IPS-15b (cell line): ENCODE data around the gene GHR.

Experiments used
- H3K27me3 ChIP-seq: one replicate; pipeline ENCODE4 v1.6.1; 2013; ENCODE audit warnings: low read length; ENCODE audit not compliant: control insufficient read depth, insufficient read depth
- H3K36me3 ChIP-seq: one replicate; pipeline ENCODE4 v1.6.1; 2013; ENCODE audit warnings: low read length; ENCODE audit not compliant: control insufficient read depth, insufficient read depth
- H3K4me1 ChIP-seq: one replicate; pipeline ENCODE4 v1.6.1; 2013; ENCODE audit warnings: mild to moderate bottlenecking, low read length; ENCODE audit not compliant: control insufficient read depth, insufficient read depth
- H3K4me3 ChIP-seq: one replicate; pipeline ENCODE4 v1.5.1; 2013; ENCODE audit warnings: low read depth, low read length
- H3K9ac ChIP-seq: one replicate; pipeline ENCODE4 v1.6.1; 2013; ENCODE audit warnings: low read depth, mild to moderate bottlenecking, low read length
- H3K9me3 ChIP-seq: one replicate; pipeline ENCODE4 v1.6.1; 2013; ENCODE audit warnings: mild to moderate bottlenecking, low read length; ENCODE audit not compliant: control insufficient read depth, insufficient read depth

Gene GHR

DNA sequence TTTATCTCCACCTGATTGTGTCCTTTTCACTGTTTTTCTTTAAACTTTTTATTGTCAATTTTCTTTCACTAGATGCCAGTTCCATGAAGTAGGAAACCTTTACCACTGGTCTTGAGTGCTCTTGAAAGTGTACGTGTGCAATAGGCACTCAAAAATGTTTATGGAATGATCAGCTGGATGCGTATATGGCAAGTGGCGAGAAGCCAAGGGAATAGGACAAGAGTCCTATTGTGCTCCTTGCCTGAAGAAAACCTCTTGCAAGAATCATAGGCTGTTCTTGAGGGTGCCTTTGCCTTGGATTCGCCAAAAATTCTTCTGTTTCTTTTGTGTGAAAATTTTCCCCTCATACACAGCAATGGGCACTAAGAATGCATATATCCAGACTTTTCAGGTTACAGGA is 97.7 kb downstream of the GHR start:
- Histone ChIP-seq H3K27me3 (no peaks in the 10 kb centered on the region), H3K36me3 (no peaks in the 10 kb centered on the region), H3K4me1 (no peaks in the 10 kb centered on the region), H3K4me3 (no peak overlapping the region), H3K9me3 (no peaks in the 10 kb centered on the region), H3K9ac (no peak overlapping the region)

DNA sequence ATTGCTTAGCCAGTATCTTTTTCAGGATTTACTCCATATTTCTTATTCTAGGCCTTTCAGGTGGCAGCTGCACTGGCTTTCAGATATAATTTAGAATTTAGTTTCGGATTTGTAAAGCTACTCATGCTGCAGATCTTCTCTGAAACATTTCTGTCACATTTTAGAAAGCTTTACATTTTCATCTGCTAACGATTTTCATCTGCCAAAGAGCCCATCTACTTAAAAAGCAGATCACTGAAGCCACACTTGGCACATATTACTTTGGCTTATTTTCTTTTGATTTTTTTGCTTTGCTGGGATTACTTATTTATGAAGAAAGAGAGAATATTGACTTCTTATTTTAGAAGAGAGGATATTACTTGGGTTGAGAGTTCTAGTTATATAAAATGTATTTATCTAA is 98.2 kb downstream of the GHR start:
- Histone ChIP-seq H3K36me3 (no peaks in the 10 kb centered on the region), H3K27me3 (no peaks in the 10 kb centered on the region), H3K4me1 (no peaks in the 10 kb centered on the region), H3K9ac (no peak overlapping the region), H3K4me3 (no peak overlapping the region), H3K9me3 (no peaks in the 10 kb centered on the region)

DNA sequence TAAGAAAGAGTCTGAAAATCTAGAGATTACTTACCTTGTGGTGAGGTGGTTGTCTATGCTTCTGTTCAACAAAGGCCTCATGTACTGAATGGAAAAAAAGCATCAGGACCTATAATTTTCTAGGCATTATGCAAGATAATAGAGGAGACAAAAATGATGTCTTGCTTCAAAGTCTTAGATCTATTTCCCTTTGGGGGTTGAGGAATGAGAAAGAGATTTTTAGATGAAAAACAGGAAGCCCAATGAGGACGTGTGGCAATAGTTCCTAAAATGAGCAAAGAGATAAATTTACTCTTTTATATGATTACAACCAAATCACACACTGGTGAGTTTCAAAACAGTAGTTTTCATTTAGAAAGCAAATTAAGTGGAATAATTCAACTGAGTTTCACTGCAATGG is 99.5 kb downstream of the GHR start:
- H3K9me3 ChIP-seq = no peaks in the 10 kb centered on the region
- no peaks in the 10 kb centered on the region for H3K27me3 ChIP-seq
- no peak overlapping the region for H3K9ac ChIP-seq
- H3K4me3 ChIP-seq = no peak overlapping the region
- no peaks in the 10 kb centered on the region for H3K36me3 ChIP-seq
- no peaks in the 10 kb centered on the region for H3K4me1 ChIP-seq

DNA sequence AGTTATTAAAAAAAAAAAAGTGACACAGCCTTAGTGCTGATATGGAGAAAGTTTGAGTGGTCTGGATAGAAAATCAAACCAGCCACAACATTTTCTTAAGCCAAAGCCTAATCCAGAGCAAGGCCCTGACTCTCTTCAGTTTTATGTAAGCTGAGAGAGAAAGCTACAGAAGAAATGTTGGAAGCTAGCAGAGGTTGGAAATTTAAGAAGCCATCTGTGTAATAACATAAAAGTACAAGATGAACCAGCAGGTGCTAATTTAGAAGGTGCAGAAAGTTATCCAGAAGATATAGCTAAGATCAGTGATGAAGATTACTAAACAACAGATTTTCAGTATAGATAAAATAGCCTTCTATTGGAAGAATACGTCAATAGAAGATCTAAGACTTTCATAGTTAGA is 102.9 kb downstream of the GHR start:
- H3K27me3 ChIP-seq = no peaks in the 10 kb centered on the region
- no peaks in the 10 kb centered on the region for H3K36me3 ChIP-seq
- no peak overlapping the region for H3K4me3 ChIP-seq
- H3K9ac ChIP-seq = no peak overlapping the region
- H3K4me1 ChIP-seq = no peaks in the 10 kb centered on the region
- no peaks in the 10 kb centered on the region for H3K9me3 ChIP-seq

DNA sequence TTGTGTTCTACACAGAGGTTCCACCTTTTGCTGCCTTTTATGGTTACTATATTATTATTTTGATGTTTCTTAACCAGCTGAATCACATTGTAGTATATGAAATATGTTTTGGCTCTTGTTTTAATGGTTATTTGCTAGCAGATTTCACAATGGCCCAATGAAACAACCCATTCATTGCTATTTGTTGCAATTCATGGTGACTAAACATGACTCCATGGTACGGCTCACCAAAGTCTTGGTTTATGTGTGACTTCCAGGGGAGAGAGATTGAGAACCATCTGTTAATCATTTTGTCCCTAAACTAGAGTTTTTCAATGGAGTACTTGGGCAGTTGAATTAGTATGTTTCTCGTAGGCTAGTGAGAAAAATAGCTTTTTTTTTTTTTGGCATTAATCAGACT is 108.4 kb downstream of the GHR start:
- no peak overlapping the region for H3K4me3 ChIP-seq
- H3K9me3 ChIP-seq = no peaks in the 10 kb centered on the region
- no peaks in the 10 kb centered on the region for H3K36me3 ChIP-seq
- no peaks in the 10 kb centered on the region for H3K27me3 ChIP-seq
- no peak overlapping the region for H3K9ac ChIP-seq
- H3K4me1 ChIP-seq = no peaks in the 10 kb centered on the region

DNA sequence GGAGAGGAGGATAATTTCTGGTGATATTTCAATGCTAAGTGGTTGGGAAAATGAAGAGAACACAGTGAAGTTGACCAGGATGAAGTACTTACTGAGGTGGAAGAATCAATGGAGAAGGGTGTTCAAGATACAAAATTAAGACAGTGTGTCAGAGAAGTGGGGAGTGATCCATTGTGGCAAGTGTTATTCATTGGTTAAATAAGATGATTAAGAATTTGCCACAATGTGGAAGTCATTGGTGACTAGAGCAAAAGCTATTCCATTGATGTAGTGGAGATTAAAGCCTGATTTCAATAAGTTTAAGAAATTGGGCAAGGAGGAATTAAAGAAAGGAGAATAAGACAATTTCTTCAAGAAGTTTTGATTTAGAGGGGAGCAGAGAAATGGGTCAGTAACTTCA is 118.9 kb downstream of the GHR start:
- no peaks in the 10 kb centered on the region for H3K27me3 ChIP-seq
- no peak overlapping the region for H3K9ac ChIP-seq
- H3K9me3 ChIP-seq = no peaks in the 10 kb centered on the region
- no peaks in the 10 kb centered on the region for H3K4me1 ChIP-seq
- no peak overlapping the region for H3K4me3 ChIP-seq
- H3K36me3 ChIP-seq = no peaks in the 10 kb centered on the region

DNA sequence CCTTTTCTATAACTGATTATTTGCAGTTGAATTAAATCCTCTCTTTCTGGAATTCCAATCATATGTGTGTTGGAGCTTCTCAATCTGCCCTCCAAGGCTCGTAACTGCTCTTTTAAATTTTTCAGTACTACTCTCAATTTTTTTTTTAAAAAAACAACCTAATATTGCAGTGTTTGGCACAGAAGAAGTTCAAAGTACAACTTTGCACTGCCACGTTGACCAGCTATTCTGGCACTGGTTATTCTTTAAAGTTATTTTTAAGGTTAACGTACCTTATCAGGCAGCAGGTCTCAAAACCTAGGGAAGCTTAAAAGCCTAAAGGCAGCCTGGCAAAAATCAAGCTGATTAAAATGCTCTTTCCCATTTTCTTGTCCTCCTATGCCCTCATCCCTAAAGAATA is 120.5 kb downstream of the GHR start:
- no peak overlapping the region for H3K9ac ChIP-seq
- no peak overlapping the region for H3K4me3 ChIP-seq
- no peaks in the 10 kb centered on the region for H3K27me3 ChIP-seq
- no peaks in the 10 kb centered on the region for H3K4me1 ChIP-seq
- no peaks in the 10 kb centered on the region for H3K9me3 ChIP-seq
- no peaks in the 10 kb centered on the region for H3K36me3 ChIP-seq

DNA sequence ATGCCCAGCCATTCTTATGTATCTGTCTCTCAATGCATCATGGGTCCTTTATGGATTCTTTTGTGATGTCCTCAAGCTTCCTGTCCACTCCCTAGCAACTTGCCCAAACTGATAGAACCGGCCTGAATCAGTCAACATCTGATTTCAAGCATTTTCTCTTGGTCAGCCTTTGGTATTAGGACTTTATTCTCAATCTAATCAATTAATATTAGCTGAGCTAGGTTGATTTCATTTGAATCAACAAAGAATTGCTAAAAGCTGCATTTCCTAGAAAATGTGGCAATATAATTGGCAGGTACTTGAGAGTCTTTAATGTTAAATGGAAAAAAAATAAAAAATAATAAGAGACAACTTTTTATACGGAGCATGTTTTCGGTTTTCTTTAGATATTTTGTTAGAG is 121.8 kb downstream of the GHR start:
- no peaks in the 10 kb centered on the region for H3K36me3 ChIP-seq
- no peaks in the 10 kb centered on the region for H3K9me3 ChIP-seq
- no peak overlapping the region for H3K4me3 ChIP-seq
- no peaks in the 10 kb centered on the region for H3K4me1 ChIP-seq
- H3K27me3 ChIP-seq = no peaks in the 10 kb centered on the region
- no peak overlapping the region for H3K9ac ChIP-seq

DNA sequence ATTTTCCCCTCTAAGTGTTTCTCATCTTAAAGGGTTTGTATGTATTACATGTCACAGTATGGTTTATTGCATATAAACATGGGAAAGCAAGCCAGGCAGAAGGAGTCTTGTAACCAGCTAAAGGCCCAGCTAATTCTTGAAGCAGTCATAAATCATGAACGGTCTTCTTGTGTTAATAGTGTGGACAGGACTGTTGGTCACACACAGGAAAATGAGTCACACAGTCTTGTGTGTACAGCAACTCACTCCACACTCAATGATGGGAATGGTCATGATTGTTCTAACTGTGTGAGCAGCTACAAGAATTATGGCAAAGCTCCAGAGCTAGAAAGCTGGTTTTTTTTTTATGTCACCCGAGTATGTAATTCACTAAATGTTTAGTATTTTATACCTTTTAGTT is 123.9 kb downstream of the GHR start:
- Histone ChIP-seq H3K9ac (no peak overlapping the region), H3K36me3 (no peaks in the 10 kb centered on the region), H3K4me1 (no peaks in the 10 kb centered on the region), H3K4me3 (no peak overlapping the region), H3K27me3 (no peaks in the 10 kb centered on the region), H3K9me3 (no peaks in the 10 kb centered on the region)

DNA sequence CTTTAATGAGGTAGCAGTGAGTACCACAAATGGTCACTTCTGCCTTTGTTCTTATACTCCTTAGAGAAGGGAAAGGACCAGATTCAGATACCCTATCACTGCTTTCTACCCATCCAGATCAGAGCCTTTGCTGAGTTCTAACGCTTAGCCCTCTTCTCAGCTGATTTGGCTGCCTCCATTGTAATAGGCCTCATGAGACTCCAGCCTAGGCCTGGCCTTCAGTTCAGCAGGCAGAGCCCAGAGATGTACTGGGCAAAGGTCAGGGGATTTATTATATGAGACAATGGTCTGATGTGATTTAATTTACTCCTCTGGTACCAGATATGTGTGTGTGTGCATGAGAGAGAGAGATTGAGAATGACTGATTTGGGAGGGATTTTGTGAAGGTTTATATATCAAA is 124.7 kb downstream of the GHR start:
- Histone ChIP-seq H3K4me1 (no peaks in the 10 kb centered on the region), H3K27me3 (no peaks in the 10 kb centered on the region), H3K4me3 (no peak overlapping the region), H3K9me3 (no peaks in the 10 kb centered on the region), H3K9ac (no peak overlapping the region), H3K36me3 (no peaks in the 10 kb centered on the region)

DNA sequence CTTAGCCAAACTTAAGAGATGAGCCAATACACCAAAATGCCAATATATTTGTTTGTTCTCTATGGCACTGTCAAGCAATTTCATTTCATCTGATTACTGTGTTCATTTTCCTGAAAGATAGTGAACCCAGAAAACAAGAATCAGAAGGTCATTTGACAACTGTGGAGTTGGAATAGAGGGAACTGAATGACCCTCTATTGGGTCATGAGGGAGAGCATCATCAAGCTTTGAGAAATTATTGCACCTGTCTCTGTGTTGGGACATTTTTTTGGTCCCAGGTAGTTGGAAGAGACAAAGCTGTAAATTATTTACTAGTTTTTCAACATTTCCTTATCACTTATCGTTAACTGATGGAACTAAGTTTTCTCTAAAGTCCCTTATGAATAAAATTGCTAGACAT is 129.4 kb downstream of the GHR start:
- no peak overlapping the region for H3K4me3 ChIP-seq
- no peaks in the 10 kb centered on the region for H3K9me3 ChIP-seq
- no peaks in the 10 kb centered on the region for H3K36me3 ChIP-seq
- no peaks in the 10 kb centered on the region for H3K4me1 ChIP-seq
- no peaks in the 10 kb centered on the region for H3K27me3 ChIP-seq
- H3K9ac ChIP-seq = no peak overlapping the region

DNA sequence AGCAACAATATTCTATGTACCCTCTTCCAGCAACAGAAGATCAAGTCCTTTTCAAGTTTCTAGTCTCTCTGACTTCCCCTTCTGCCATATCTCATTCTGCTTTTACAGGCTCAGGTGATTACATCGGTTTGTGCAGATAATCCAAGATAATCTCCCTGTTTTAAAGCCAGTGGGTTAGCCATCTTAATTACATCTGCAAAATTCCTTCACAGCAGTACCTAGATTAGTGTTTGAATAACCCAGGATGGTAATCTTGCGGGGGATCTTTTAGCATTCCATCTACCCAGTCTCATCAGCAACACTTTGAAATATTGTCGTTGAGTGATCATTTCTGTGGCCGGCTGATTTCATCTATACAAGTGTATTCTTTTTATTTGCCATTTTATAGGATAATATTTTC is 130.2 kb downstream of the GHR start:
- H3K36me3 ChIP-seq = no peaks in the 10 kb centered on the region
- H3K27me3 ChIP-seq = no peaks in the 10 kb centered on the region
- no peak overlapping the region for H3K4me3 ChIP-seq
- no peaks in the 10 kb centered on the region for H3K4me1 ChIP-seq
- no peaks in the 10 kb centered on the region for H3K9me3 ChIP-seq
- H3K9ac ChIP-seq = no peak overlapping the region

DNA sequence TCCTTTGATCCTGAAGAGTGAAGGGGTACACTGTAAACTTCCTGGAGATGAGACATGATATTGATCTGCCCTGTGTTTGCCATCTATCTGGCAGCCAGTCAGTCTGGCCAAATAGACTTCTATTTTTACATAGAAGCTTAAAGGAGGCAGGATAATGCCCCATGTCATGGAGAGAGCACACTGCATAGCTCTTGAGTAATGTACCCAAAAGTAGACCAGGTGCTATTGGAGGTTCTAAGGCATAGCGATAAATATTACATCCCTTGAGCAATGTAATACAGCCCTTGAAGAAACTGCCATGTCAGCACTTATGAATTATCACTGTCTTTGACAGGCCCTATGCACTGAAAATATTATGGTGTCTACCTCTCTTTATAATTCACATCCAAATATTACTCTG is 131.8 kb downstream of the GHR start:
- no peaks in the 10 kb centered on the region for H3K27me3 ChIP-seq
- H3K4me1 ChIP-seq = no peaks in the 10 kb centered on the region
- no peak overlapping the region for H3K4me3 ChIP-seq
- no peak overlapping the region for H3K9ac ChIP-seq
- H3K36me3 ChIP-seq = no peaks in the 10 kb centered on the region
- no peaks in the 10 kb centered on the region for H3K9me3 ChIP-seq
